Type B pancreatic cell (in vitro differentiated cells): ENCODE measurements around the gene MGMT. TPM values are rescaled to one million over a fixed set of nuclear protein-coding genes. Genes with fewer than 3 reads are reported as not detected.

Experiments used
- DNase-seq: peaks from one replicate; pipeline ENCODE4 v3.0.0; 2021; ENCODE audit warnings: mixed read lengths; ENCODE audit not compliant: unreplicated experiment; ENCODE audit errors: extremely low spot score
- H3K27ac Mint-ChIP-seq: 2 replicates; pipeline ENCODE4 v1.8.0; 2021; ENCODE audit warnings: mild to moderate bottlenecking, mixed read lengths
- H3K27me3 Mint-ChIP-seq: 2 replicates; pipeline ENCODE4 v1.8.0; 2021; ENCODE audit warnings: mixed read lengths
- H3K36me3 Mint-ChIP-seq: 2 replicates; pipeline ENCODE4 v1.8.0; 2021; ENCODE audit warnings: mixed read lengths
- H3K4me1 Mint-ChIP-seq: one replicate; pipeline ENCODE4 v1.8.0; 2021; ENCODE audit warnings: mixed read lengths; ENCODE audit not compliant: unreplicated experiment
- H3K4me3 Mint-ChIP-seq: 2 replicates; pipeline ENCODE4 v1.8.0; 2021; ENCODE audit warnings: mild to moderate bottlenecking, mixed read lengths
- H3K9me3 Mint-ChIP-seq: 2 replicates; pipeline ENCODE4 v1.8.0; 2021; ENCODE audit warnings: mixed read lengths
- total RNA-seq: library from RNA; stranded (reverse); gene quantifications from 2 replicates; pipeline ENCODE4 v1.2.1, GENCODE V29; 2021; ENCODE audit warnings: low replicate concordance
- TF ChIP-seq, protein P1 (sequence below): fragments of 200-600 bp; sonication (generic); conservative IDR thresholded peaks from 2 replicates; pipeline ENCODE4 v1.5.0; 2021; ENCODE audit warnings: antibody characterized with exemption, mild to moderate bottlenecking

MGMT gene
- total RNA-seq, 1 donor from 2014 or later: 18.8 TPM

DNA sequence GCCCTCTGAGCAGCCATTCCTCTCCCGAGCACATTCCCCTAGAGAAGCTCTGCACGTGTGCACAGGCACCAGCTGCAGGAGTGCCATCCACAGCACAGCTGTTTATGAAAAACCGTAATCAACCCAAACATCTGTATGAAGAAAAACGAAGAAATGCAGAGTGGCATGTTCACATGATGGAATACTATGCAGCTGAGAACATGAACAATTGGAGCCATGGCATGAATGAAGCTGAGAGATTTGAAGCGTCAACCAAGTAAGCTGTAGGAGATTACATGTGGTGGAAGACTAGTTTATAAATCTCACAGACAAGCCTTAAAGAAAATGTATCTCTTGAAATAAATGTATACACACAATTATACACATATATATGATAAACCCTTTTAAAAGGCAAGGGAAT lies 320.5 kb downstream of the MGMT start:
- Mint-ChIP-seq H3K27me3 (no peaks in the 10 kb centered on the region), H3K27ac (no peak overlapping the region), H3K9me3 (peaks cover 9% of the 10 kb centered on the region), H3K36me3 (peaks cover 8% of the 10 kb centered on the region), H3K4me3 (no peak overlapping the region), H3K4me1 (no peaks in the 10 kb centered on the region)
- TF ChIP-seq, protein P1, sequence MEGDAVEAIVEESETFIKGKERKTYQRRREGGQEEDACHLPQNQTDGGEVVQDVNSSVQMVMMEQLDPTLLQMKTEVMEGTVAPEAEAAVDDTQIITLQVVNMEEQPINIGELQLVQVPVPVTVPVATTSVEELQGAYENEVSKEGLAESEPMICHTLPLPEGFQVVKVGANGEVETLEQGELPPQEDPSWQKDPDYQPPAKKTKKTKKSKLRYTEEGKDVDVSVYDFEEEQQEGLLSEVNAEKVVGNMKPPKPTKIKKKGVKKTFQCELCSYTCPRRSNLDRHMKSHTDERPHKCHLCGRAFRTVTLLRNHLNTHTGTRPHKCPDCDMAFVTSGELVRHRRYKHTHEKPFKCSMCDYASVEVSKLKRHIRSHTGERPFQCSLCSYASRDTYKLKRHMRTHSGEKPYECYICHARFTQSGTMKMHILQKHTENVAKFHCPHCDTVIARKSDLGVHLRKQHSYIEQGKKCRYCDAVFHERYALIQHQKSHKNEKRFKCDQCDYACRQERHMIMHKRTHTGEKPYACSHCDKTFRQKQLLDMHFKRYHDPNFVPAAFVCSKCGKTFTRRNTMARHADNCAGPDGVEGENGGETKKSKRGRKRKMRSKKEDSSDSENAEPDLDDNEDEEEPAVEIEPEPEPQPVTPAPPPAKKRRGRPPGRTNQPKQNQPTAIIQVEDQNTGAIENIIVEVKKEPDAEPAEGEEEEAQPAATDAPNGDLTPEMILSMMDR: no peak
- DNase-seq: no peak

DNA sequence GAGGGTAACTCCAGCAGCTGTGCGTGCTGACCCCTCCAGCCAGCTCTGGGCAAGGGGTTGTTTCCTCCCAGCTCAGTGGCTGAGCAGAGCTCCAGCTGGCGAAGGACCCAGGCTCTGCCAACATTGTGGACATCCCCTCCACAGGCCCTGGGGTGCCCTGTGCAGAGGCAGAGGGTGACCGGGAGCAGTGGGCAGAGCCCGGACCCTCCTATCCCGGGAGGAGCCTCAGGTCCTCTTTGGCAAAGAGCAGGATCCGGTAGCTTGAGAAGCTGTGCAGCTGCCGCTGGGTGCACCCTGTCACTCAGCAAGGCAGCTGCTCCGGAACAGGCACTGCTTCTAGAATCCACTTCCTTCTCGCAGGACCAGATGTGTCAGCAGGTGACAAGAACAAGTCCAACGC lies 321.2 kb downstream of the MGMT start:
- peaks cover 13% of the 10 kb centered on the region for H3K9me3 Mint-ChIP-seq
- no peaks in the 10 kb centered on the region for H3K27me3 Mint-ChIP-seq
- DNase-seq: no peak
- no peaks in the 10 kb centered on the region for H3K4me1 Mint-ChIP-seq
- H3K36me3 Mint-ChIP-seq: peaks cover 13% of the 10 kb centered on the region
- H3K27ac Mint-ChIP-seq: no peak overlapping the region
- TF ChIP-seq, protein P1: no peak
- H3K4me3 Mint-ChIP-seq: no peak overlapping the region

DNA sequence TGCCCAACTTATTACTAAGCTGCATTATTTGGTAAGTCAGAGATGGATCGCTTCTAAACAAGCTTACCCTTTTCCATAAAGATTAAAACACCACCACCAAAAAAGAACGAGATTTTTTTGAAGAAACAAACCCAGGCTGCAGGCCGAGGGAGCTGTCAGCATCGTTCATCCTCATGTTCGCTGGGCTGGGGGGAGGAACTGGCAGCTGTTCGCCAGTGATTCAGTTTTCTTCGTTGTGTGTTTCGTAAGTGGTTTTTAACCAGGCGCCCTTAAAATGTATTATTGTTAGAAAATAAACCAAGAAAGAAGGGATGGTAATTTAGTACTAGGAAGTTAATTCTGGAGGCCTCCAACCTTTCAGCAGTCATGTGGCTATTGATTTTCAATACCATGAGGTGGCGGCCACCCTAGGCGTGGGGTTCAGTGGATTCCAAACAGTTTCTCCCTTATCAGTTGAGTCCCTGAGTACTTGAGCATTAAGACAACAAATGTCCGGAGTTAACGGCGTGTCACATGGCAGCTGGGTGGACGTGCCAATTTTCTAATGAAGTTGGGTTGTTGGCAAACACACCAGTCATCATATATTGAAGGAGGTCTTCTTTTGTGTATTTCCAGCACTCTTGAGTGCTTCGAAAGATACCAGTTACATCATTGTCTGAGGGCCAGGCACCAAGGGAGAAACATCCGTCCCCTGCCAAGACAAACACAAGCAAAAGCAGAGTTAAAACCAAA lies 323.8 kb downstream of the MGMT start:
- TF ChIP-seq, protein P1: no peak
- no peak for DNase-seq
- H3K27me3 Mint-ChIP-seq: no peaks in the 10 kb centered on the region
- H3K9me3 Mint-ChIP-seq: peaks cover 13% of the 10 kb centered on the region
- H3K4me1 Mint-ChIP-seq: no peaks in the 10 kb centered on the region
- H3K4me3 Mint-ChIP-seq: no peak overlapping the region
- no peak overlapping the region for H3K27ac Mint-ChIP-seq
- H3K36me3 Mint-ChIP-seq: peaks cover 14% of the 10 kb centered on the region

DNA sequence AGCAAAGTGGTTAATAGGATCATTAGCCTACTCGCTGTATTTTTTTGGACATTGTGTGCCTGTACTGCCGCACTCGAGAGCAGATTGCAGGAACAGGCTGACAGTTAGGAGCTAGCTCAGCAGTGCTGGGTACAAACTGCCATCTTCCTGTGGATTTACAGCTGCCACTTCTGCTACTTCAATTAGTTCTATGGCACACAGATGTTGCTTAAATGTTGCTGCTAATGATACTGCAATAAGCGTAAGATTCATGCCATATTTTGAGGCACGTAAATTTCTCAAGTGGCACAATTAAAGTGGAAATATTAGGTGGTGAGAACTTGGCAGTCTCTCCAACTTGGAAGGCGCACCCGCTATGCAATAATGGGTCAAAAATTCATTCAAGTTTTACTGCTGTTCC lies 325.1 kb downstream of the MGMT start:
- peaks cover 13% of the 10 kb centered on the region for H3K9me3 Mint-ChIP-seq
- DNase-seq: no peak
- peaks cover 11% of the 10 kb centered on the region for H3K36me3 Mint-ChIP-seq
- no peak overlapping the region for H3K27ac Mint-ChIP-seq
- no peaks in the 10 kb centered on the region for H3K27me3 Mint-ChIP-seq
- H3K4me1 Mint-ChIP-seq: no peaks in the 10 kb centered on the region
- H3K4me3 Mint-ChIP-seq: no peak overlapping the region
- TF ChIP-seq, protein P1: no peak

DNA sequence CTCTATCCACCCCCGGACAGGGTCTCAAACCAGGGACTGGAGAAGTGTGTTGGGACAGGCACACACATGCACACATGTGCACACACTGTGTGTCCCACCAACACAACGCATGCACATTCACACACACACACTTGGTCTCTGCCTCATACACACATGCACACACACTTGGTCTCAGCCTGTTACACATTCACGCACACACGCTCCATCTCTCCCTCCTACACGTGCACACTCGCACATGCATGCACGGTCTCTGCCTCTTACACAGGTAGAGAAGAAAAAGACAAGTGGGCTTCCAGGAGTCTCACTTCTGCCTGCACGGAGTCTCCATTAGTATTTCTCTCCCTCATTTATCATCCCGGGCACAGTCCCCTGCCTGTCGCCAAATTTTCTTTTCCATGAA lies 325.8 kb downstream of the MGMT start:
- Mint-ChIP-seq H3K4me1 (no peaks in the 10 kb centered on the region), H3K36me3 (peaks cover 6% of the 10 kb centered on the region), H3K27me3 (no peaks in the 10 kb centered on the region), H3K4me3 (no peak overlapping the region), H3K9me3 (peaks cover 13% of the 10 kb centered on the region), H3K27ac (no peak overlapping the region)
- TF ChIP-seq, protein P1: no peak
- no peak for DNase-seq

DNA sequence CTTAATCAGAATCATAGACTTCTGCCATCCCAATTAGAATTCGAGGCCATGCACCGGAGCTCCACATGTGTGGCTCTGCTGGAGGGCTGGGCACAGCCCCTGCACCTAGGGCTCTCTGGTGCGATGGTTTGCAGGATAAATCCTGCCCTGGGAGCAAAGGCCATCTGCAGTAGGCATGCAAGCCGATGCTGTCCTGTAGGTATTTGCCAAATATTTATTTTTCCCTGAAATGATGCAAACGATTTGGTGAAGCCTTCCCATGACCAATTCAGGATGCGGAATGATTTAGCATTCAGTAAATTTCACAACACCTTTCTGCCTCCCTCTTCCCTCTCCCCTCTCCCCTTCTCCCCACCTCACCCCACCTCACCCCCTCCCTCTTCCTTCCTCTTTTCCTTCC lies 326.4 kb downstream of the MGMT start:
- Mint-ChIP-seq H3K4me1 (no peaks in the 10 kb centered on the region), H3K9me3 (peaks cover 17% of the 10 kb centered on the region), H3K4me3 (no peak overlapping the region), H3K27me3 (peaks cover 4% of the 10 kb centered on the region), H3K27ac (no peak overlapping the region), H3K36me3 (peaks cover 6% of the 10 kb centered on the region)
- TF ChIP-seq, protein P1: no peak
- no peak for DNase-seq
